Inflammatory macrophage treated with lipopolysaccharide for 4 hours (primary cell): ENCODE measurements around the gene AIPL1.
A peak's percentile ranks its signal among the peaks of the same experiment; 100 is the strongest.
"Not testable (repeated sequence)": the region's sequence is repeated elsewhere in the genome, so short reads cannot be mapped to it uniquely, and the experiment has no call there.

Experiments used
- DNase-seq: peaks from one replicate; pipeline ENCODE4 v3.0.0-alpha.2; 2020

The AIPL1 gene

GRCh38 chr17:6435051-6435450 is at the start of gene AIPL1:
TSS of gene AIPL1 (minus strand) at chr17:6435121. CDS start at chr17:6435104, 17 bp downstream.
- no peak for DNase-seq

GRCh38 chr17:6483507-6483906 is 48.6 kb upstream of the AIPL1 start:
- no peak for DNase-seq

- DNase-seq, result not testable (repeated sequence)
These were observed 47.9 kb upstream of the AIPL1 start for GRCh38 chr17:6482796-6483195.

- DNase-seq, result no peak
These were observed 47.2 kb upstream of the AIPL1 start for GRCh38 chr17:6482105-6482455.

- no peak for DNase-seq
These were observed 45.4 kb upstream of the AIPL1 start for GRCh38 chr17:6480303-6480675.

- DNase-seq, result no peak
These were observed 44.8 kb upstream of the AIPL1 start for GRCh38 chr17:6479622-6480302.

GRCh38 chr17:6478486-6478885 is 43.6 kb upstream of the AIPL1 start:
- DNase-seq, result no peak

- no peak for DNase-seq
These were observed 43.0 kb upstream of the AIPL1 start for GRCh38 chr17:6477831-6478383.

- DNase-seq, result no peak
These were observed 41.9 kb upstream of the AIPL1 start for GRCh38 chr17:6476810-6477179.

GRCh38 chr17:6476076-6476809 is 41.3 kb upstream of the AIPL1 start:
- no peak for DNase-seq

- no peak for DNase-seq
These were observed 40.5 kb upstream of the AIPL1 start for GRCh38 chr17:6475411-6475810.

GRCh38 chr17:6474906-6475305 is 40.0 kb upstream of the AIPL1 start:
- DNase-seq, result no peak

GRCh38 chr17:6474376-6474775 is 39.5 kb upstream of the AIPL1 start:
- no peak for DNase-seq

GRCh38 chr17:6473128-6473767 is 38.3 kb upstream of the AIPL1 start:
- DNase-seq, result peak; percentile 65

- no peak for DNase-seq
These were observed 37.6 kb upstream of the AIPL1 start for GRCh38 chr17:6472517-6472916.

GRCh38 chr17:6471531-6472465 is 36.9 kb upstream of the AIPL1 start:
- DNase-seq, result no peak

GRCh38 chr17:6470751-6471521 is 36.0 kb upstream of the AIPL1 start:
- DNase-seq, result no peak

- no peak for DNase-seq
These were observed 35.3 kb upstream of the AIPL1 start for GRCh38 chr17:6470146-6470718.

- no peak for DNase-seq
These were observed 33.3 kb upstream of the AIPL1 start for GRCh38 chr17:6468051-6468790.

GRCh38 chr17:6467567-6467966 is 32.6 kb upstream of the AIPL1 start:
- no peak for DNase-seq
